Body of pancreas (tissue), 4 donors: ENCODE measurements around the gene ENTPD6. TPM values are rescaled to one million over a fixed set of nuclear protein-coding genes. Genes with fewer than 3 reads are reported as not detected.
"Not testable (repeated sequence)": the region's sequence is repeated elsewhere in the genome, so short reads cannot be mapped to it uniquely, and the experiment has no call there.

Source experiments
- ATAC-seq: fragments of 150-250 bp; one replicate; pipeline ENCODE4 v1.9.1; 2016
- DNase-seq, 4 donors: peaks; one replicate each; pipeline ENCODE4 v3.0.0-alpha.2; 2019
- H3K27ac ChIP-seq, 4 donors: fragments of 200-600 bp; sonication (generic); 1 replicate in 3 of 4; 2 replicates in 1 of 4; pipeline versions ENCODE4 v1.5.1 to v1.6.1; 2016 to 2019; ENCODE audit warnings: mild to moderate bottlenecking in 1 of 4, mixed read lengths in 1 of 4, moderate library complexity in 1 of 4
- H3K27me3 ChIP-seq, 2 donors: fragments of 200-600 bp; sonication (generic); one replicate each; pipeline ENCODE4 v1.6.0; 2016; ENCODE audit warnings: mild to moderate bottlenecking in 1 of 2
- H3K36me3 ChIP-seq, 2 donors: fragments of 200-600 bp; sonication (generic); replicated peaks in 1 of 2; 2 replicates each; pipeline ENCODE4 v1.5.1; 2016; ENCODE audit warnings: low read depth in 2 of 2; ENCODE audit not compliant: insufficient read depth in 1 of 2
- H3K4me1 ChIP-seq: fragments of 200-600 bp; sonication (generic); one replicate; pipeline ENCODE4 v1.6.0; 2016
- H3K4me3 ChIP-seq, 2 donors: fragments of 200-600 bp; sonication (generic); 1 replicate in 1 of 2; 2 replicates in 1 of 2; pipeline ENCODE4 v1.5.1; 2016 to 2019
- H3K9me3 ChIP-seq, 3 donors: fragments of 200-600 bp; sonication (generic); 1 replicate in 2 of 3; 2 replicates in 1 of 3; pipeline ENCODE4 v1.5.1; 2016
- POLR2A ChIP-seq, 3 donors: fragments of 450-650 bp; IDR thresholded peaks; one replicate each; pipeline ENCODE4 v1.6.1; 2016; ENCODE audit warnings: antibody characterized with exemption in 3 of 3, mild to moderate bottlenecking in 2 of 3
- WGBS, 2 donors: methylation state at CpG; one replicate each; pipeline ENCODE4 v1.1.5; 2017; 5-methylcytosine and 5-hydroxymethylcytosine counted together
- intact Hi-C: fragments of 100-400 bp; cut with DNase I; formaldehyde crosslinking; loops from one replicate; pipeline ENCODE4 v1.15.1; 2023
- total RNA-seq, 2 donors: library from RNA; depleted of rRNA; stranded (reverse); fragments of >200 nt; gene quantifications; one replicate each; pipeline ENCODE4 v1.1.0, GENCODE V29; 2016
- TF ChIP-seq, protein P1 (sequence below), 7 experiments: fragments of 450-650 bp in 4 of 7; fragments of 200-600 bp in 3 of 7; sonication (generic) in 3 of 7; IDR thresholded peaks; one replicate each; pipeline ENCODE4 v1.5.1; 2016 to 2019; ENCODE audit warnings: antibody characterized with exemption in 7 of 7

ENTPD6 gene
- total RNA-seq, 2 donors from 2014 or later, result 59.9 to 79.8 TPM

DNA sequence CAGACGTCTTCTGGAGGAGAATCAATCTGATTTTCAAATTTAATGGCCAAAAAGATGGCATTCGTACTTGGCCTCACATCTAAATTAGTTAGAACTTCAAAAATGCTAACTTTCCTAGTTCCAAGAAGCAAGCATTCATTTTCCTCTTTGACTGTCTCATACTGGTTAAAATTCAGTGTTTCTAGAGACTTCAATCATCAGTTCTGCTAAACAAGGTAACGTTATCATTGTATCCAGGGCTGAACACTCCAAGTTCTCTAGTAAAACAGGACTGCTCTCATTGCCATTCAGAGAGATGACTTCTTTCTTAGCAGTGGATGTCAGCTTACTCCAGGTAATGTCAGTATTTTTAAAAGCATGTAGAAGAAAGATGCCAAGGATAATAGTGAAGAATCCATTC lies 34.6 kb upstream of the ENTPD6 start:
- DNase-seq, result no peak
- ATAC-seq, result no peak
- no peaks in the 10 kb centered on the region for H3K9me3 ChIP-seq
- WGBS, 2 donors, result 77 to 85% methylated on average over 3 of the region's 3 CpGs
- H3K36me3 ChIP-seq, result no peaks in the 10 kb centered on the region
- TF ChIP-seq, protein P1, sequence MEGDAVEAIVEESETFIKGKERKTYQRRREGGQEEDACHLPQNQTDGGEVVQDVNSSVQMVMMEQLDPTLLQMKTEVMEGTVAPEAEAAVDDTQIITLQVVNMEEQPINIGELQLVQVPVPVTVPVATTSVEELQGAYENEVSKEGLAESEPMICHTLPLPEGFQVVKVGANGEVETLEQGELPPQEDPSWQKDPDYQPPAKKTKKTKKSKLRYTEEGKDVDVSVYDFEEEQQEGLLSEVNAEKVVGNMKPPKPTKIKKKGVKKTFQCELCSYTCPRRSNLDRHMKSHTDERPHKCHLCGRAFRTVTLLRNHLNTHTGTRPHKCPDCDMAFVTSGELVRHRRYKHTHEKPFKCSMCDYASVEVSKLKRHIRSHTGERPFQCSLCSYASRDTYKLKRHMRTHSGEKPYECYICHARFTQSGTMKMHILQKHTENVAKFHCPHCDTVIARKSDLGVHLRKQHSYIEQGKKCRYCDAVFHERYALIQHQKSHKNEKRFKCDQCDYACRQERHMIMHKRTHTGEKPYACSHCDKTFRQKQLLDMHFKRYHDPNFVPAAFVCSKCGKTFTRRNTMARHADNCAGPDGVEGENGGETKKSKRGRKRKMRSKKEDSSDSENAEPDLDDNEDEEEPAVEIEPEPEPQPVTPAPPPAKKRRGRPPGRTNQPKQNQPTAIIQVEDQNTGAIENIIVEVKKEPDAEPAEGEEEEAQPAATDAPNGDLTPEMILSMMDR (IDR thresholded peaks at IDR 0.05), result no peak
- TF ChIP-seq POLR2A (IDR thresholded peaks at IDR 0.05), result no peak
- intact Hi-C loops, result loop anchor here (10.0 kb wide), 1 partner anchor 76 kb away; the partner anchor contains the start of gene VSX1
- no peaks in the 10 kb centered on the region for H3K27me3 ChIP-seq
- no peaks in the 10 kb centered on the region for H3K4me1 ChIP-seq
- no peak overlapping the region for H3K27ac ChIP-seq
- H3K4me3 ChIP-seq, result no peak overlapping the region

DNA sequence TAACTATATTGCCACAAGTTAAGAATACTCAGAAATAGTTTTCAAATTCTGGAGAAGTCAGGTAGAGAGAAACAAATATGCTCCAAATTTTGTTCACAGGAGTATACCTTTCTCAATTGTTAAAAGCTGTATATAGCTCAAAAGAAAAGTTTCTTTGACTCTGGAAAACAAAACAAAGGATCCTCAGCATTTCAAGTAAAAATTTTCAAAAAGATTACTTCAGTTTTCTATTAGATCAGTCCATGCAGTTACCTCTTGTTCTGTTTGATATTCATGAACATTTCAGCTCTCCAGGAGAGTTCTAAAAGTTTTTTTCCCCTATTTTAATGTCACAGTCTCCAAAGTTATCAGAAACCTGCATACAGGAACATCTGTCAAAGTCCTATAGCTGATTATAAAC lies 30.4 kb upstream of the ENTPD6 start:
- TF ChIP-seq, protein P1 (IDR thresholded peaks at IDR 0.05), result no peak
- no peak for TF ChIP-seq POLR2A (IDR thresholded peaks at IDR 0.05)
- intact Hi-C loops, result loop anchor here (10.0 kb wide), 1 partner anchor 80 kb away; the partner anchor contains the start of gene VSX1
- H3K27me3 ChIP-seq, result no peaks in the 10 kb centered on the region
- DNase-seq (no peak), ATAC-seq (no peak)
- H3K27ac ChIP-seq, result no peak overlapping the region
- no peak overlapping the region for H3K4me3 ChIP-seq
- no peaks in the 10 kb centered on the region for H3K36me3 ChIP-seq
- H3K9me3 ChIP-seq, result no peaks in the 10 kb centered on the region
- H3K4me1 ChIP-seq, result peaks cover 5% of the 10 kb centered on the region

DNA sequence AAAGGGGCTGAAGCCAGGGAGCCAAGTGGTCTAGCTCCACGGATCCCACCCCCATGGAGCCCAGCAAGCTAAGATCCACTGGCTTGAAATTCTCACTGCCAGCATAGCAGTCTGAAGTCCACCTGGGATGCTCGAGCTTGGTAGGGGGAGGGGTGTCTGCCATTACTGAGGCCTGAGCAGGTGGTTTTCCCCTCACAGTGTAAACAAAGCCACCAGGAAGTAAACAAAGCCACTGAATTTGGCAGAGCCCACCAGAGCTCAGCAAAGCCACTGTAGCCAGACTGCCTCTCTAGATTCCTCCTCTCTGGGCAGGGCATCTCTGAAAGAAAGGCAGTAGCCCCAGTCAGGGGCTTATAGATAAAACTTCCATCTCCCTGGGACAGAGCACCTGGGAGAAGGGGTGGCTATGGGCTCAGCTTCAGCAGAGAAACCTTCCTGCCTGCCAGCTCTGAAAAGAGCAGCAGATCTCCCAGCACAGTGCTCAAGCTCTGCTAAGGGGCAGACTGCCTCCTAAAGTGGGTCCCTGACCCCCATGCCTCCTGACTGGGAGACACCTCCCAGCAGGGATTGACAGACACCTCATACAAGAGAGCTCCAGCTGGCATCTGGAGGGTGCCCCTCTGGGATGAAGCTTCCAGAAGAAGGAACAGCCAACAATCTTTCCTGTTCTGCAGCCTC lies 29.3 kb upstream of the ENTPD6 start:
- H3K36me3 ChIP-seq, ATAC-seq, H3K27ac ChIP-seq, H3K9me3 ChIP-seq, H3K4me1 ChIP-seq, H3K4me3 ChIP-seq, H3K27me3 ChIP-seq: not testable (repeated sequence)
- intact Hi-C loops, result loop anchor here (10.0 kb wide), 1 partner anchor 81 kb away; the partner anchor contains the start of gene VSX1
- WGBS, 2 donors, result 13% methylated on average over 2 of the region's 2 CpGs; no CpG with 5 or more reads in 1 of the 2 donors
- DNase-seq, result peak in 1 of 4 donors; percentile 61

GRCh38 chr20:25173321-25173720 lies 22.2 kb upstream of the ENTPD6 start:
- WGBS, 2 donors, result 21 to 41% methylated on average over 2 of the region's 2 CpGs
- Histone ChIP-seq H3K4me3 (no peak overlapping the region), H3K4me1 (peaks cover 16% of the 10 kb centered on the region), H3K9me3 (no peaks in the 10 kb centered on the region), H3K36me3 (no peaks in the 10 kb centered on the region), H3K27ac (no peak overlapping the region), H3K27me3 (no peaks in the 10 kb centered on the region)
- TF ChIP-seq, protein P1 (IDR thresholded peaks at IDR 0.05), result no peak
- TF ChIP-seq POLR2A (IDR thresholded peaks at IDR 0.05), result no peak
- ATAC-seq (no peak), DNase-seq (no peak)
- intact Hi-C loops, result no loop called here

GRCh38 chr20:25173886-25174308 lies 21.6 kb upstream of the ENTPD6 start:
- Histone ChIP-seq H3K4me3 (no peak overlapping the region), H3K27me3 (no peaks in the 10 kb centered on the region), H3K9me3 (no peaks in the 10 kb centered on the region), H3K27ac (no peak overlapping the region), H3K36me3 (no peaks in the 10 kb centered on the region), H3K4me1 (peaks cover 21% of the 10 kb centered on the region)
- DNase-seq (no peak), ATAC-seq (no peak)
- intact Hi-C loops, result no loop called here
- TF ChIP-seq, protein P1 (IDR thresholded peaks at IDR 0.05), result no peak
- TF ChIP-seq POLR2A (IDR thresholded peaks at IDR 0.05), result no peak
